Chondrocyte (in vitro differentiated cells): ENCODE data around the gene RAD18. TPM values are rescaled to one million over a fixed set of nuclear protein-coding genes. Genes with fewer than 3 reads are reported as not detected.

Experiments used
- DNase-seq: peaks from one replicate; pipeline ENCODE4 v3.0.0; 2021; ENCODE audit warnings: mixed read lengths, low spot score
- H3K27ac Mint-ChIP-seq: one replicate; pipeline ENCODE4 v1.8.0; 2021; ENCODE audit warnings: mild to moderate bottlenecking, moderate library complexity, mixed read lengths; ENCODE audit not compliant: unreplicated experiment
- H3K27me3 Mint-ChIP-seq: 2 replicates; pipeline ENCODE4 v1.8.0; 2021; ENCODE audit warnings: low read depth, mixed read lengths
- H3K36me3 Mint-ChIP-seq: 2 replicates; pipeline ENCODE4 v1.8.0; 2021; ENCODE audit warnings: low read depth, mixed read lengths
- H3K4me1 Mint-ChIP-seq: 2 replicates; pipeline ENCODE4 v1.8.0; 2021; ENCODE audit warnings: low read depth, mild to moderate bottlenecking, mixed read lengths
- H3K4me3 Mint-ChIP-seq: one replicate; pipeline ENCODE4 v1.8.0; 2021; ENCODE audit warnings: mild to moderate bottlenecking, moderate library complexity, mixed read lengths; ENCODE audit not compliant: unreplicated experiment
- H3K9me3 Mint-ChIP-seq: 2 replicates; pipeline ENCODE4 v1.8.0; 2021; ENCODE audit warnings: low read depth, mixed read lengths
- CTCF ChIP-seq: fragments of 200-600 bp; sonication (generic); IDR thresholded peaks from 2 replicates; pipeline ENCODE4 v1.5.0; 2021; ENCODE audit warnings: antibody characterized with exemption, mild to moderate bottlenecking, moderate library complexity
- total RNA-seq: library from RNA; stranded (reverse); gene quantifications from 3 replicates; pipeline ENCODE4 v1.2.1, GENCODE V29; 2021

The RAD18 gene
- total RNA-seq, 1 donor from 2014 or later, result 9.7 TPM

GRCh38 chr3:8990266-8991215 lies 27.3 kb upstream of the RAD18 start:
- Mint-ChIP-seq H3K9me3 (no peaks in the 10 kb centered on the region), H3K27ac (no peak overlapping the region), H3K4me1 (peaks cover 13% of the 10 kb centered on the region), H3K36me3 (no peaks in the 10 kb centered on the region), H3K27me3 (no peaks in the 10 kb centered on the region), H3K4me3 (no peak overlapping the region)
- no peak for TF ChIP-seq CTCF
- DNase-seq, result no peak

- Mint-ChIP-seq H3K4me3 (no peak overlapping the region), H3K9me3 (no peaks in the 10 kb centered on the region), H3K36me3 (no peaks in the 10 kb centered on the region), H3K4me1 (peaks cover 13% of the 10 kb centered on the region), H3K27me3 (no peaks in the 10 kb centered on the region), H3K27ac (peak overlapping the region; percentile 3)
- TF ChIP-seq CTCF, result no peak
- no peak for DNase-seq
Observed at GRCh38 chr3:8988791-8989558, 25.7 kb upstream of the RAD18 start.

- no peak for DNase-seq
- H3K27ac Mint-ChIP-seq, result no peak overlapping the region
- no peaks in the 10 kb centered on the region for H3K9me3 Mint-ChIP-seq
- no peak for TF ChIP-seq CTCF
- peaks cover 13% of the 10 kb centered on the region for H3K4me1 Mint-ChIP-seq
- no peaks in the 10 kb centered on the region for H3K27me3 Mint-ChIP-seq
- no peak overlapping the region for H3K4me3 Mint-ChIP-seq
- H3K36me3 Mint-ChIP-seq, result no peaks in the 10 kb centered on the region
Observed at GRCh38 chr3:8988384-8988655, 25.0 kb upstream of the RAD18 start.

GRCh38 chr3:8987645-8988383 lies 24.5 kb upstream of the RAD18 start:
- no peak overlapping the region for H3K27ac Mint-ChIP-seq
- no peaks in the 10 kb centered on the region for H3K27me3 Mint-ChIP-seq
- DNase-seq, result no peak
- TF ChIP-seq CTCF, result peak; percentile 86
- peaks cover 13% of the 10 kb centered on the region for H3K4me1 Mint-ChIP-seq
- H3K4me3 Mint-ChIP-seq, result no peak overlapping the region
- no peaks in the 10 kb centered on the region for H3K9me3 Mint-ChIP-seq
- no peaks in the 10 kb centered on the region for H3K36me3 Mint-ChIP-seq

- Mint-ChIP-seq H3K27ac (no peak overlapping the region), H3K36me3 (no peaks in the 10 kb centered on the region), H3K9me3 (no peaks in the 10 kb centered on the region), H3K4me1 (peaks cover 17% of the 10 kb centered on the region), H3K4me3 (no peak overlapping the region), H3K27me3 (no peaks in the 10 kb centered on the region)
- no peak for DNase-seq
- TF ChIP-seq CTCF, result no peak
Observed at GRCh38 chr3:8987226-8987625, 24.0 kb upstream of the RAD18 start.
